Hepatic stellate cell (primary cell): ENCODE measurements around the gene RUSF1.
"Not testable (repeated sequence)": the region's sequence is repeated elsewhere in the genome, so short reads cannot be mapped to it uniquely, and the experiment has no call there.

Experiments used
- DNase-seq: peaks from one replicate; pipeline ENCODE4 v3.0.0; 2011; ENCODE audit warnings: low spot score

The RUSF1 gene

DNA sequence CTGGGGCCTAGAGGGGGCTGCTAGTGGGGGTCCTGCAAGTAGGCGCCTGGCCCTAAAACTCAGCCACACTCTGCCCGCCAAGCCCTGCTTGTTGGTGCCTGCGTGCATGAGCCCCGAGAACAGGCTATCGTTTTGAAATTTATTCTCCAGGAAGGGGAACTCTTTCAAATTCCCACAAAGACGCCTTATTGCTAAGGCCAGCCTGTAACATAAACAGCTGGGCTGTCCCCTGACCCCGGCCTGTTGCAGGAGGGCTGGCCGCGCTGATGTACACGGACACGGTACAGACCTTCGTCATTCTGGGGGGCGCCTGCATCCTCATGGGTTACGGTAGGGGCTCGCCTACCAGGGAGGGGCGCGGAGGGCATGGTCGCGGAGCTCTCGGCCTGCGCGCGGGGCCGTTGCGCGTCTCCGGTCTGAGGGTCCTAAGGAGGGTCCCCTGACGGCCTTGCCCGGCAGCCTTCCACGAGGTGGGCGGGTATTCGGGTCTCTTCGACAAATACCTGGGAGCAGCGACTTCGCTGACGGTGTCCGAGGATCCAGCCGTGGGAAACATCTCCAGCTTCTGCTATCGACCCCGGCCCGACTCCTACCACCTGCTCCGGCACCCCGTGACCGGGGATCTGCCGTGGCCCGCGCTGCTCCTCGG is 21.0 kb downstream of the RUSF1 start:
- DNase-seq: no peak

- no peak for DNase-seq
These were observed 22.1 kb downstream of the RUSF1 start for GRCh38 chr16:31486045-31486444.

DNA sequence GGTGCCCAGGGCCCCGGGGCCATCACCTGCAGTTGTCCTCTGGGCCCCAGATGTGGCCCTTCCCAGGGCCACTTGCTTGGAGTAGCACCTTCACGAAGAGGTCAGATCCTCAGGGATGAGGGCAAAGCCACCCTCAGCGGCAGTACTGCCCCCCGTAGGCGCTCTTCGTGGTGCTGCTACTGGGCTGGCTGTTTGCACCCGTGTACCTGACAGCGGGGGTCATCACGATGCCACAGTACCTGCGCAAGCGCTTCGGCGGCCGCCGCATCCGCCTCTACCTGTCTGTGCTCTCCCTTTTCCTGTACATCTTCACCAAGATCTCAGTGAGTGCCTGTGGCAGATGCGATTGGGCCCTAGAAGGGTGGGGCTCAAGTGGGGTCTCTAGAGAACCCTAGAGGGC is 22.6 kb downstream of the RUSF1 start:
- DNase-seq: no peak

GRCh38 chr16:31484491-31485171 is 23.6 kb downstream of the RUSF1 start:
- no peak for DNase-seq

DNA sequence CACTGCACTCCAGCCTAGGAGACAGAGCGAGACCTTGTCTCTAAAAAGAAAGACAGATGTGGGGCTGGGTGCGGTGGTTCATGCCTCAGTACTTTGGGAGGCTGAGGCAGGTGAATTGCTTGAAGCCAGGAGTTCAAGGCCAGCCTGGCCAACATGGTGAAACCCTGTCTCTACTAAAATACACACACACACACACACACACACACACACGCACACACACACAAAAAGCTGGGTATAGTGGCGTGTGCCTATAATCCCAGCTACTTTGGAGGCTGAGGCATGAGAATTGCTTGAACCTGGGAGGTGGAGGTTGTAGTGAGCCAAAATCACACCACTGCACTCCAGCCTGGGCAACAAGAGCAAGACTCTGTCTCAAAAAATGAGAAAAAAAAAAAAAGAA is 24.1 kb downstream of the RUSF1 start:
- not testable (repeated sequence) for DNase-seq

DNA sequence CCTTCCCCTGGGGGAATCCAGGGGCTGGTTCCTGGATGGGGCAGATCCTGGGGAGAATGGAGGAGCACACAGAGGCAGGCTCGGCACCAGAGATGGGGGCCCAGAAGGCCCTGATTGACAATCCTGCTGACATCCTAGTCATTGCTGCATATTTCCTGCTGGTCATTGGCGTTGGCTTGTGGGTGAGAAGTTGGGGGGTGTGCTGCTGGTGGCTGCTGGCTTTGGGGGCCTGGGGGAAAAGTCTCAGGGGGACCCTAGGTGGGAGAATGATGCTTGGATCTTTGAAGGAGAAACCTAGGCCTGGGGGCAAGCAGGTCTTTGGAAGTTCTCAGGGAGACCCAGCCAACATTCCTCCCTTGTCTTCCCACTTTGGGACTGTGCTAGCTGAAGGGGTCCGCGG is 25.1 kb downstream of the RUSF1 start, which contains the start of gene SLC5A2:
SLC5A2 (plus strand) TSS at position 43 of the 400 bp plus-strand sequence; CDS start at position 57, 14 bp downstream.
- no peak for DNase-seq

GRCh38 chr16:31480851-31481536 is 27.2 kb downstream of the RUSF1 start:
- DNase-seq: no peak

DNA sequence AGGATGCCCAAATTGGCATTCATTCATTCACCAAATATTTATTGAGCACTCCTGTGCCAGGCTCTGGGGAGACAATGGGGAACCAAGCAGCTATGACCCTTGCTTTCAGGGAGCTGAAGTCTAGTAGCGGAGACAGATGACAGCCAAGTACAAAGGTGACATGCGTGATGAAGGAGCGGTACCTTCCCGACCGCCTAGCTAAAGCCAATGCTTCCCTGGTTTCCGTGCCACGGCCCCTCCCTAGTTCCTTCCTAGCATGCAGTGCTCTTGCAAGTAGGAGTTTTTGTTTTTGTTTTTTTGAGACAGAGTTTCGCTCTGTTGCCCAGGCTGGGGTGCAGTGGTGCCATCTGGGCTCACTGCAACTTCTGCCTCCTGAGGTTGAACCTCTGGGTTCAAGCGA is 28.4 kb downstream of the RUSF1 start:
- no peak for DNase-seq

GRCh38 chr16:31478956-31479355 is 29.2 kb downstream of the RUSF1 start:
- no peak for DNase-seq

GRCh38 chr16:31477220-31478216 is 30.7 kb downstream of the RUSF1 start:
- DNase-seq: no peak

- no peak for DNase-seq
These were observed 31.6 kb downstream of the RUSF1 start for GRCh38 chr16:31476303-31477219.

DNA sequence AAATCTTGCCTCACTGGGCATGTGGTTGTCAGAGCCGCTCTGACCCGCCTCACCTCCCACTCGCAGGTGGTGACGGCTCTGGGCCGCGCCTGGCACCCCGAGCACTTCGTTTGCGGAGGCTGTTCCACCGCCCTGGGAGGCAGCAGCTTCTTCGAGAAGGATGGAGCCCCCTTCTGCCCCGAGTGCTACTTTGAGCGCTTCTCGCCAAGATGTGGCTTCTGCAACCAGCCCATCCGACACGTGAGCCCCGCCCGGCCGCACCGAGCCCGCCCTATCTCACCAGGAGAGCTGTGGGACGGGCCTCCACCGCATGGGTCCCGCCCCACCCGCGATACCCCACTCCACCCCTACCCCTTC is 32.3 kb downstream of the RUSF1 start:
- DNase-seq: no peak

DNA sequence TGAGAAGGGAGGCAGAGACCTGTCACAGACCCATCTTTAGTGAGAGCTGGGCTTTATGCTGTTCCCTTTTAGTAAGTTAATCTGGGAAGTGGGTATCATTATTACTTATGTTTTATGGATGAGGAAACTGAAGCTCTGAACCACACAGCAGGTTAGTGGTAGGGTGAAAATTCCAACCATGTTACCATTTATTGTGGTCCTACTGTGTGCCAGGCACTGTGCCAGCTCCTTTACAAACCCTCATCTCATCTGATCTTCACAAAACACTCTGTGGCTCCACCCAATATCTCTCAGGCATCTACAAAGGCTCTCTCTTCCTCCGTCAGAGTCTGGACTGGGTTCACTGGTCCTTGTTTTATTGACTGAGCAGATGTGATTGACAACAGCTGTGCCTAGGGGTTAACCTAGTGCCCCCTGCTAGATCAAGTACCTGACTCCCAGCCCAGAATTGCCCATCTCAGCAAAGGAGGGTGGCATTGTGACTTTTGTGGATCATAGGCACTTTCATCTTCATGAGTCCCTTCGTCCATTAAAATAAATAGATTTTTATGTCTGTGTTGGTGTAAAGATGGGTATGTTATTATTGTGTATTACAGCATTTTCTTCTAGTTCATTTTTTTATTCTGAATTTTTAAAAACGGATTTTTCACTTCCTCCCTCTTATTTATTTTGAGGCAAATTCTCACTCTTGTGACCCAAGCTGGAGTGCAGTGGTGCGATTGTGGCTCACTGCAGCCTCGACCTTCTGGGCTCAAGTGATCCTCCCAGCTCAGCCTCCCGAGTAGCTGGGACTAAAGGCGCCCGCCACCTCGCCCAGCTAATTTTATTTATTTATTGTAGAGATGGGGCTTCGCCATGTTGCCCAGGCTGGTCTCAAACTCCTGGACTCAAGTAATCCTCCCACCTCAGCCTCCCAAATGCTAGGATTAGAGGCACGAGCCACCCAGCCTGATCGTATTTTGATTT is 33.1 kb downstream of the RUSF1 start:
- DNase-seq: no peak

DNA sequence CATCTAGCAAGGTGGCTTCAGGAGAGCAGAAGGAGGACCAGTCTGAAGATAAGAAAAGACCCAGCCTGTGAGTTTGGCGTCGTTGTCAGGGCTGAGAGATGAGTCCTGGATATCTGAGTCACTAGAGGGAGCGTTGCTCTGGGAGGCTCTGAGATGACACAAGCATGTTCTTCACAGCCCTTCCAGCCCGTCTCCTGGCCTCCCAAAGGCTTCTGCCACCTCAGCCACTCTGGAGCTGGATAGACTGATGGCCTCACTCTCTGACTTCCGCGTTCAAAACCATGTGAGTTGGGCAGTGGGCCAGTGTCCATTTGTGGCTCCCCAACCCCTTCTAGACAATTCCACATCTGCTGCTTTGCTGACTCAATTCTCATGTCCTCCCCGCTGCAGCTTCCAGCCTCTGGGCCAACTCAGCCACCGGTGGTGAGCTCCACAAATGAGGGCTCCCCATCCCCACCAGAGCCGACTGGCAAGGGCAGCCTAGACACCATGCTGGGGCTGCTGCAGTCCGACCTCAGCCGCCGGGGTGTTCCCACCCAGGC is 33.9 kb downstream of the RUSF1 start:
- DNase-seq: no peak

DNA sequence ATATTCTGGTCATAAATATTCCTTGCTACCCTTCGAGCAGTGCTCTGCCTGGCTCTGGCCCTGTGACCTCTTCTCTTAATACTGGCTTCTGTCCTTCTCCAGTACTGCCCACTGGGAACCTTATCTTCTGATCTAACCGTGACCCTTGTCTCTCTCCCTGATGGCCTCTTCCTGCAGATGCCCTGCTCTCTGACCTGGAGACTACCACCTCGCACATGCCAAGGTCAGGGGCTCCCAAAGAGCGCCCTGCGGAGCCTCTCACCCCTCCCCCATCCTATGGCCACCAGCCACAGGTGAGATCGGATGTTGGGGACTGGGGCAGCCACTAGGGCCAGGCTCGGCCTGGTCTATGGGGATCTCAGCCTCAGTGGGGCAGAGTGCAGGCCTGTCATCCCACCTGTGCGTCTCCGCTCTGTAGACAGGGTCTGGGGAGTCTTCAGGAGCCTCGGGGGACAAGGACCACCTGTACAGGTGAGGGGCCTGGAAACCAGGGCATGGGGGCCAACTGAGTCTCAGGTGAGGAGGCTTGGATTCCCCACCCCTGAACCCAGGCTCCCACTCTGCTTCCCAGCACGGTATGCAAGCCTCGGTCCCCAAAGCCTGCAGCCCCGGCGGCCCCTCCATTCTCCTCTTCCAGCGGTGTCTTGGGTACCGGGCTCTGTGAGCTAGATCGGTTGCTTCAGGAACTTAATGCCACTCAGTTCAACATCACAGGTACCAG is 34.8 kb downstream of the RUSF1 start:
- DNase-seq: no peak

DNA sequence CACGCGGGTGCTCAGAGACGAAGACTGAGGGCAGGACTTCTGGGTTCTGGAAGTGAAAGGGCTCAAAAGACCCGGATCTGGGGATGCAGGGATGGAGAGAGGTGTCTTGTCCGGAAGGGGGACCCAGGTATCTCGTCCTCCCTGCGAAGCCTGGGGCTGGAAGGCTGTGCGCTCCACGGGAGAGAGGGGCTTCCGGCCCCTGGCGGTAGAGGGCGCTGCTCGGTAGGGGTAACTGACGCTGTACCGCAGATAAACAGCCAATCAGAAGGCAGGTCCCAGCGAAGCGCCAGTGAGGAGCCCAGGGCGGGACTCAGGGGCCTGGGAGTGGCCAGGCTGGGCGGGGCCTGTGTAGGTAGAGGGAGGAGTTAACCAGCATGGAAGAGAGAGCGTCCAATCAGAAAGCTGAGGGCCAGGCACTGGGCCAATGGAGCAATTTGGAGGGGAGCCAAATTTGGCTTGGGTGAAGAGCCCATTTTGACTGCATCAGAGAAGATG is 35.4 kb downstream of the RUSF1 start:
- peak; percentile 100 for DNase-seq

DNA sequence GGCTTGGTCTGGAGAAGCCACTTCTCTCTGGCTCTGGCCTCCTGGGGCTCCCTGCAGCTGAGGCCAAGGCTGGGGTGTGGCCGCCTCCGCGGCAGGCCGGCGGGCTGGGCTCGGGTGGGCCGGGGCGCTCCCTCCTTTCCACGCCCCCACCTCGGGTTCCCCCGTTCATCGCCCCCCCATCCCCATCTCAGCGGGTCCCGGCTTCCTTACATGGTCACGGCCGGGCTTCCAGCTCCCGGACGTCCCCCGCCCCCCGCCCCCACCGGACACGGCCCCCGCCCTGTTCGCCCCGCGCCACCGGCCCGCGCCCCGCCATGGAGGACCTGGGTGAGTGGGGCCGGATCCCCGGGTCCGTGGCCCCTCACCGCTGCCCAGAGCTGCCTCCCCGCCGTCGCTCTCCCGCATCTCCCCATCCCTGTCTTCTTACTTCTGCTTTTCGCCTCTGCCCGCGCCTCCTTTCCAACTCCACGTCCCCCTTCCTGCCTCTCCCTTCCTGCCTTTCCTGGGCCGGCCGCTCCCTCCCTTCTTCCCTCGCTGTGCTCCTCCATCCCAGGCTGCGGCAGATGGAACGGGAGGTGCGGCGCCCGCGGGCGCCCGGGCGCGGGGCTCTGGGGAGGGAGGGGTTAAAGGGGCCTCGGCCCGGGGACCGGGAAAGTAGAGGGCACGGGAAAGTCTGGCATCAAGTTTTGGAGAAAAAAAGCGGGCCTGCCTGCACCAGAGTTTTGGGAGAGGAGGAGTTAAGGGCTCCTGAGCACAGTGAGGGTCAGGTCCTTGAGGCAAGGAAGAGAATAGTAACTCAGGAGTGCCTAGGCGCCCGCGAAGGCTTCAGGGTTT is 36.1 kb downstream of the RUSF1 start, which contains the start of gene TGFB1I1:
TGFB1I1 (plus strand) TSS at position 278 of the 834 bp plus-strand sequence; CDS start at position 315, 37 bp downstream.
- DNase-seq: peak; percentile 92
